ENCODE data around the gene ZNG1C.
"Not testable (repeated sequence)": the region's sequence is repeated elsewhere in the genome, so short reads cannot be mapped to it uniquely, and the experiment has no call there.

Gene ZNG1C

GRCh38 chr9:68241683-68242082 lies at the start of gene ZNG1C:
Gene ZNG1C (plus strand): TSS chr9:68241983. CDS start chr9:68242032, 49 bp downstream.
- DNase-seq, result not testable (repeated sequence)

DNA sequence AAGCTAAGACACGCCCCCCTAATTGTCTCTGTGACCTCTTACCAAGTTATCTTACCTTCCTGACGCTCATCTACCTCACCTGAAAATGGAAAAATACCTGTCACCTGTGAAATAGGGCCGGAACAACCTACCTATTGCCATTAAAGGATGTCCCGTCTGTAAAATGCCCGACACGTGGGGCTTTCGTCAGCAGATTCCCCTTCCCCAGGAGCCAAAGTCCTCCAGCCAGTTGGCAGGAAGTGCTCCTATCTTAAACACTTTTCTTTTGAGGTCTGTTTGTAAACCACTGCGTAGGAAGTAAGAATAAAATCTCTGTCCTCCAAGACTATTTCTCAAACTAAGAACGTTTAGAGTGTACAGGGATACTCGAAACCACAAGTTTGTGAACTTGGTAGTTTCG lies 654 bp downstream of the ZNG1C start:
- not testable (repeated sequence) for DNase-seq

- not testable (repeated sequence) for DNase-seq
Observed at GRCh38 chr9:68281041-68281440, 39.3 kb downstream of the ZNG1C start.

DNA sequence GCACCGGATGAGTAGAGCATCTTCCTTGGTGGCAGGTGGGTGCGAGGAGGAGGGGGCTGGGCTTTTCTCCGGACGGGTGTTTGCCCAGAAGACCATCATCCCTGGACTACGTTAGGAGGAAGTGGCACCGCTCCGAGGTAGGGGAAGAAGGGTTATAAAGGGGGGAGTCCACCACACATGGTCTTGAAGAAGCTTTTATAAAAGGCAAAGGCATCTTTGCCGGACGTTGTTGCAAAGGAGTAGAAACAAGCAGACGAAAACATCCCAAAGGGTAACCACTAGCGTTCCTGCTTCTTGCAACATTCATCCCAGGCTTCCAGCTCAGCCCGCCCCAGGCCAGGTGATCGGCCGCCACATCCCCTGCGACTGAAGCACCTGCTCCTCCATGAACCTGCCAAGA lies 60.8 kb downstream of the ZNG1C start, which contains the start of gene FOXD4L3:
Gene FOXD4L3 (plus strand): TSS at position 301 of the 400 bp plus-strand sequence. CDS start 85 bp downstream, at position 386.
- not testable (repeated sequence) for DNase-seq

DNA sequence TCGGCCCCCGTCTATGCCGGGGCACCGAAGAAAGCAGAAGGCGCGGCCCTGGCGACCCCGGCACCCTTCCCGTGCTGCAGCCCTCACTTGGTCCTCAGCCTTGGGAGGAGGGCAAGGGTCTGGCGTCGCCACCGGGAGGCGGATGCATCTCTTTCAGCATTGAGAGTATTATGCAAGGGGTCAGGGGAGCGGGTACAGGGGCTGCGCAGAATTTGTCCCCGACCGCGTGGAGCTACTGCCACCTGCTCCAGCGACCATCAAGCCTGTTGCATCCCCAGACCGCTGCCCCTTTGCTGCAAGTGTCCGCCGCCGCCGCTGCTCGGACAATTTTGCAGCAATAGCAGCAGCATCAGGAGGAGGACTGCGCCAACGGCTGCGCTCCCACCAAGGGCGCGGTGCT lies 62.0 kb downstream of the ZNG1C start:
- not testable (repeated sequence) for DNase-seq

GRCh38 chr9:68304212-68304611 lies 62.4 kb downstream of the ZNG1C start:
- not testable (repeated sequence) for DNase-seq

- DNase-seq, result not testable (repeated sequence)
Observed at GRCh38 chr9:68304777-68305176, 63.0 kb downstream of the ZNG1C start.

- DNase-seq, result not testable (repeated sequence)
Observed at GRCh38 chr9:68305680-68306285, 64.0 kb downstream of the ZNG1C start.

- not testable (repeated sequence) for DNase-seq
Observed at GRCh38 chr9:68306391-68306964, 64.7 kb downstream of the ZNG1C start.

DNA sequence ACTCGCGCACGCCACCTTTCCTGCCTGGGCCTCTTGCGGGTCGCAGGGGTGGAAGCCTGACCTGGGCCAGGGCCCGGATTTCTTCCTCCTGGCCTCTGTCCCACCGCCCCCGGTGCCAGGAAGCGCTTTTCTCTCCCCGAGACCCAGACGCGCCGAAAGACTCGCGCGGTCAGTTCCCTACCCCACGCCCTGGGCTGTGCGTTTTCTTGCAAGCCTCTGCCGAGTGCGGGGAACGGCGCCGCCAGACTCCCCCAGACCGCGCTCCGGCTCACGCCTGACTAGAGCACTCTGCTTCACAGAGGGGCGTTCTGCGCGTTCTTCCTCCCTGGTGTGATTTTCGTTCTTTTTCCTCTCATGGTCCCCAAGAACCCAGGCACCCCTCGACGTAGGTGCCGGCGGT lies 65.3 kb downstream of the ZNG1C start:
- not testable (repeated sequence) for DNase-seq

- DNase-seq, result not testable (repeated sequence)
Observed at GRCh38 chr9:68307654-68308053, 65.9 kb downstream of the ZNG1C start.

DNA sequence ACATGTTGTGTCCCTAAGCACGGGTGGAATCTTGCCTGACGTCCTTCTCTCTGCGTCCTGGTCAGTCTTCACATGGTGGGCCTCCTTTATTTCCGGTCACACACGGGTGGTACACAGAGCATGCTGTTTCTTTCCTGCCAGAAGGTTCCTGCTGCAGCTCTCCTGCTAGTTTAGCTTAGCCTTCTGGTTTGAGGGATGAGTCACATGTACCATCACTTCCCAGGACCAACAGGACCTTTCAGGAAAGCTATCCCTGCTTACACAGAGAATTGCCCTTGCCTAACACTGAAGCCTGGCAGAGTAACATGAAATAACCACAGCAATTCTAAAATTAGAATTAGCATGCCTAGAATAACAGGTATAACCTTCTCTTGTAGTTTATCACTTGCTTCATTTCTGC lies 69.4 kb downstream of the ZNG1C start:
- DNase-seq, result not testable (repeated sequence)

- not testable (repeated sequence) for DNase-seq
Observed at GRCh38 chr9:68318209-68318608, 76.4 kb downstream of the ZNG1C start.

GRCh38 chr9:68323749-68324148 lies 82.0 kb downstream of the ZNG1C start:
- DNase-seq, result not testable (repeated sequence)

- DNase-seq, result not testable (repeated sequence)
Observed at GRCh38 chr9:68324518-68324917, 82.7 kb downstream of the ZNG1C start.

- DNase-seq, result not testable (repeated sequence)
Observed at GRCh38 chr9:68329106-68329505, 87.3 kb downstream of the ZNG1C start.

GRCh38 chr9:68330531-68331173 lies 88.9 kb downstream of the ZNG1C start:
- DNase-seq, result not testable (repeated sequence)

GRCh38 chr9:68332122-68332521 lies 90.3 kb downstream of the ZNG1C start:
- not testable (repeated sequence) for DNase-seq

- DNase-seq, result not testable (repeated sequence)
Observed at GRCh38 chr9:68335935-68336334, 94.2 kb downstream of the ZNG1C start.

GRCh38 chr9:68336639-68337339 lies 95.0 kb downstream of the ZNG1C start:
- not testable (repeated sequence) for DNase-seq

GRCh38 chr9:68338000-68338399 lies 96.2 kb downstream of the ZNG1C start:
- DNase-seq, result not testable (repeated sequence)

- not testable (repeated sequence) for DNase-seq
Observed at GRCh38 chr9:68342265-68343025, 100.7 kb downstream of the ZNG1C start.

Measured in NCI-H774 (cell line).